GM12864 (cell line): Measurements from ENCODE around the gene GPER1.

Experiments used
- DNase-seq: peaks from one replicate; pipeline ENCODE4 v3.0.0-alpha.2; 2011; ENCODE audit warnings: low read depth
- H3K4me3 ChIP-seq: 2 replicates; pipeline ENCODE4 v1.5.1; 2011; ENCODE audit warnings: mild to moderate bottlenecking, low read depth, low read length, control low read depth
- TF ChIP-seq, protein P1 (sequence below): IDR thresholded peaks from 2 replicates; pipeline ENCODE4 v1.5.1; 2011; ENCODE audit warnings: low read depth, mild to moderate bottlenecking, moderate library complexity, low read length, control low read depth, inconsistent platforms; ENCODE audit errors: missing control alignments

Gene GPER1

DNA sequence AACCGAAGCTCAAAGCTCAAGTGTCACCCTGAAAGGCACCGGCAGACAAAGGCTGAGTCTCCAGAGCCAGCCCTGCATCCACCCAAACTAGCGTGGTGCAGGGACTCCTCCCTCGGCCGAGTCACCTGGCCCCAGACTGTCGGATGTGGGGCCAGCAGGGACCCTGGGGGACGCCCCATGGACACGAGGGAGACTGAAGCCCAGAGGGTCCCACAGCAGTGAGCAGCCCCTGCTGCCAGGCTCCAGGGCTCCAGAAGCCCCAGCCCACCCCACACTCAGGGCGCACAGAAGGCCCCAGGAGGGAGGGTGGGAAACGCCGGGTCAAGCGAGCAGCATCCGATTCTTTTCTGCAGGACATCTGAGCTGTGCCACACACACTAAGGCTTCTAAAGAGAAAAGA is 23.3 kb upstream of the GPER1 start:
- TF ChIP-seq, protein P1, sequence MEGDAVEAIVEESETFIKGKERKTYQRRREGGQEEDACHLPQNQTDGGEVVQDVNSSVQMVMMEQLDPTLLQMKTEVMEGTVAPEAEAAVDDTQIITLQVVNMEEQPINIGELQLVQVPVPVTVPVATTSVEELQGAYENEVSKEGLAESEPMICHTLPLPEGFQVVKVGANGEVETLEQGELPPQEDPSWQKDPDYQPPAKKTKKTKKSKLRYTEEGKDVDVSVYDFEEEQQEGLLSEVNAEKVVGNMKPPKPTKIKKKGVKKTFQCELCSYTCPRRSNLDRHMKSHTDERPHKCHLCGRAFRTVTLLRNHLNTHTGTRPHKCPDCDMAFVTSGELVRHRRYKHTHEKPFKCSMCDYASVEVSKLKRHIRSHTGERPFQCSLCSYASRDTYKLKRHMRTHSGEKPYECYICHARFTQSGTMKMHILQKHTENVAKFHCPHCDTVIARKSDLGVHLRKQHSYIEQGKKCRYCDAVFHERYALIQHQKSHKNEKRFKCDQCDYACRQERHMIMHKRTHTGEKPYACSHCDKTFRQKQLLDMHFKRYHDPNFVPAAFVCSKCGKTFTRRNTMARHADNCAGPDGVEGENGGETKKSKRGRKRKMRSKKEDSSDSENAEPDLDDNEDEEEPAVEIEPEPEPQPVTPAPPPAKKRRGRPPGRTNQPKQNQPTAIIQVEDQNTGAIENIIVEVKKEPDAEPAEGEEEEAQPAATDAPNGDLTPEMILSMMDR: no peak
- DNase-seq: no peak
- H3K4me3 ChIP-seq: no peak overlapping the region

DNA sequence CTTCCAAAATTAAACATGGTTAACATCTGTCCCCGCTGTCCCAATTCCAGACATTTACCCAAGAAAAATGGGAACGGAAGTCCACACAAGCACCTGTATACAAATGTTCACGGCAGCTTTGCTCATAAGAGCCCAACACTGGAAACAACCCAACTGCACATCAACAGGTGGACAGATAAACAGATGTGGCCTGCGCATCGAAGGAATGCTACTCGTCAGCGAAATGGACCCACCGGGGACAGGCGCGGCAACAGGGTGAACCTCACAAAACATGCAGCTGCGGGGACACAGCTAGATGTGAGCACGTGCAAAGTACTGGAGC is 22.7 kb upstream of the GPER1 start:
- TF ChIP-seq, protein P1: no peak
- no peak for DNase-seq
- H3K4me3 ChIP-seq: no peak overlapping the region

DNA sequence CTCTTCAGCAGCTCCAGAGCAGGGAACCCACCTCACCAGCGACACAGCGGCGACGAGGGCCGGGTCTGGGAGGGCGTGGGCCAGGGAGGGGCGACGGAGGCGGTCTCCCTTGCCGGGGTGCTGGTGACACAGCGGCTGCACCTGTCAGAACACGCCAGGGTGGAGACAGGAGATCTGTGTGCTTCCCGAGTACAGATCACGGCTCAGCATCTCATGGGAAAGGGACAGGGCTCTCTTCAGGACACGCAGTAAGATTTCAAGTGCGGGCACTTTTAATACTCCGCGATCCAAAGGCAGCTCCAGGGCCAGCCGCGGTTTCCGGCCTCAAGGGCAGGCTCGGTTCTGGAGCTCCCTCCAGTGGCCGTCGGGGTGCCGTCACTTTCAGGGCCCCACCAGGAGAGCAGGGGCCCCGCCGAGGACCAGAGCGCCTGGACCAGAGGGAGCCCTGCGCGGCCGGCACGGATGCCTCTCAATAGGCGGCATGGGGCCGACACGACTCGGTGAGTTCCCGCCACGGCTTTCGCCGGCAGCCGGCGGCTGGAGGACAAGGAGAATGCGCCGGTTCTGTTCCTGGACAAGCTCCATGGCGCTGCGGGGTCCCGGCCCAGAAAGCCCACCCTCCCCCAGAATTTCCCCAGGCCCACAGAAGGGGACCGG is 22.2 kb upstream of the GPER1 start:
- no peak overlapping the region for H3K4me3 ChIP-seq
- no peak for DNase-seq
- TF ChIP-seq, protein P1: peak; percentile 87

DNA sequence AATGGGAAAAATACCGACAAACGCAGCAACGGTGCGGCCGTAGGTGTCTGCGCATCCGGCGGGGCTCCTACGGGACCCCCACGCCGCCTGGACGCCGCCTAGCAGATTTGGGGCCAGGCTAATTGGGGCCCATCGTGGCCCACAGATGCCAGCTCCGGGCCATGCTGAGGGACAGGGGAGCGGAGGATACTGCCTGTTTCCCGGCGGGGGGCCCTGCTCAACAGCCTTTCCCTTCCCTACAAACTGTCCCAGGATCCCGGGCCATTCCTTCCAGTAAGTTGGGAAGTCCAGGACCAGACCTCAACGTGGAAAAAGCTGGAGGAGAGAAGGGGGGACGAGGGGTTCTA is 21.7 kb upstream of the GPER1 start:
- no peak for DNase-seq
- TF ChIP-seq, protein P1: no peak
- no peak overlapping the region for H3K4me3 ChIP-seq

DNA sequence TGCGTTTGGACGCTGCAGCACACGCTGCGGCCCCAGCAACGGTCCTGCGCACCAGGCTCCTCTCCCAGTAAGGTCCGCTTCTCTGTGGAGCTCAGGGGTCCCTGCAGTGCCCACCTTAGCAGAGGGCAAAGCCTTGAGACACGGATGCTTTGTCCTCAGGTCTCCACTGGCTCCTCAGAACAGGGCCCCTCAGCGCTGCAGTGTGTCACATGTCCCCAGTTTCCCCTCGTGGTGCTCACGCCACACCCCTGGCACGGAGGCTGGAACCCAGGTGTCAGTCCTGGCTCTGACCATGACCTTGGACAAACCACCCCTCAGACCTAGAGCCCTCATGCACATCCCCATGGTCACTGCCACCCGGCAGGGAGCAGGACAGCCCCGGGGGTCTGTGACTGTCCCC is 19.9 kb upstream of the GPER1 start:
- DNase-seq: no peak
- TF ChIP-seq, protein P1: no peak
- H3K4me3 ChIP-seq: no peak overlapping the region

DNA sequence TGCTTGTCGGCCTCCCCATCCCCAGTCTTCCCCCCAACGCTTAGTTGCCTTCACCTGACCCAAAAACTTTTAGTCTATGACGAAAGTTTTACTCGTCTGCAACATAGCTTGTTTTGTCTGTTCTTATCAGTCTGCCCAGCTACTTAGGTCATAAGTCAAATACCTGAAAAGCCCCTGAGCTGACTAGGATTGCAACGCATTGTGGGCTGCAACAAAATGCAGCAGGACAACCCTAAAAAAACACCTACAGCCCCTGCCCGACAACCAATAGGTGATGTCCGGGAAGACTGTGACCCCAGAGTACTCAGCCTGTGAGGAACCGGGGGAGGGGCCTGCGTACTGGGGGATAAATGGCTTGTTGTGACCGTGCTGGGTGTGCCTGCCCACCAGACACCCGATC is 19.3 kb upstream of the GPER1 start:
- H3K4me3 ChIP-seq: no peak overlapping the region
- TF ChIP-seq, protein P1: no peak
- no peak for DNase-seq

DNA sequence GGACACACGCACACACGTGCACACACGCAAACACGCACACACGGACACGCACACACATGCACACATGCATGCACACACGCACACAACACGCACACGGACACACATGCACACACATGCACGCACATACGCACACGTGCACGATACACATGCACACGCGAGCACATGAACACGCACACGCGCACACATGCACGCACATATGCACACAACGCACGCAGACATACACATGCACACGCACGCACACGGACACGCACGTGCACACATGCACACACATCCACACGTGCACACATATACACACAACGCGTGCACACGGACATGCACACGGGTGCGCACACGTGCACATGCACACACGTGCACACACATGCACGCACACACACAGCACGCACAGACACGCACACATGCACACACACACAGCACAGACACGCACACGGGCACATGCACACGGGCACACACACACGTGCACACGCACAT is 17.3 kb upstream of the GPER1 start:
- TF ChIP-seq, protein P1: no peak
- DNase-seq: no peak
- no peak overlapping the region for H3K4me3 ChIP-seq
